Measurements from ENCODE around the gene MTHFD1L.

The MTHFD1L gene

GRCh38 chr6:150996968-150997367 lies 131.5 kb downstream of the MTHFD1L start:
- 90 to 92% methylated on average over 6 of the region's 6 CpGs for WGBS, 2 experiments
- H3K36me3 ChIP-seq (ENCODE audit: control insufficient read depth, insufficient read depth, low read length): no peaks in the 10 kb centered on the region

GRCh38 chr6:150999107-150999506 lies 133.6 kb downstream of the MTHFD1L start:
- Histone ChIP-seq H3K4me3 (ENCODE audit: insufficient read depth, low read depth, low read length) (no peak overlapping the region), H3K4me1 (ENCODE audit: control insufficient read depth, insufficient read depth, low read length) (no peaks in the 10 kb centered on the region), H3K27me3 (ENCODE audit: control insufficient read depth, insufficient read depth, low read length, poor library complexity, severe bottlenecking) (no peaks in the 10 kb centered on the region), H3K27ac (ENCODE audit: insufficient read depth, low read depth, low read length, poor library complexity, severe bottlenecking) (no peak overlapping the region), H3K36me3 (ENCODE audit: control insufficient read depth, insufficient read depth, low read length) (no peaks in the 10 kb centered on the region), H3K9me3 (ENCODE audit: control insufficient read depth, low read length) (no peaks in the 10 kb centered on the region)

More at GRCh38 chr6:150996968-150997367, 131.5 kb downstream of the MTHFD1L start:
- Histone ChIP-seq H3K4me3 (ENCODE audit: insufficient read depth, low read depth, low read length) (no peak overlapping the region), H3K4me1 (ENCODE audit: control insufficient read depth, insufficient read depth, low read length) (no peaks in the 10 kb centered on the region), H3K9me3 (ENCODE audit: control insufficient read depth, low read length) (no peaks in the 10 kb centered on the region), H3K27me3 (ENCODE audit: control insufficient read depth, insufficient read depth, low read length, poor library complexity, severe bottlenecking) (no peaks in the 10 kb centered on the region), H3K27ac (ENCODE audit: insufficient read depth, low read depth, low read length, poor library complexity, severe bottlenecking) (no peak overlapping the region)

- H3K4me1 ChIP-seq (ENCODE audit: control insufficient read depth, insufficient read depth, low read length): no peaks in the 10 kb centered on the region
- H3K27ac ChIP-seq (ENCODE audit: insufficient read depth, low read depth, low read length, poor library complexity, severe bottlenecking): no peak overlapping the region
- H3K27me3 ChIP-seq (ENCODE audit: control insufficient read depth, insufficient read depth, low read length, poor library complexity, severe bottlenecking): no peaks in the 10 kb centered on the region
- no peaks in the 10 kb centered on the region for H3K9me3 ChIP-seq (ENCODE audit: control insufficient read depth, low read length)
- no peaks in the 10 kb centered on the region for H3K36me3 ChIP-seq (ENCODE audit: control insufficient read depth, insufficient read depth, low read length)
- H3K4me3 ChIP-seq (ENCODE audit: insufficient read depth, low read depth, low read length): no peak overlapping the region
- WGBS, 2 experiments: 85 to 96% methylated on average over 4 to 5 of the region's 6 CpGs
These were observed 134.1 kb downstream of the MTHFD1L start for GRCh38 chr6:150999576-150999975.

- Histone ChIP-seq H3K9me3 (ENCODE audit: control insufficient read depth, low read length) (no peaks in the 10 kb centered on the region), H3K4me1 (ENCODE audit: control insufficient read depth, insufficient read depth, low read length) (no peaks in the 10 kb centered on the region), H3K27ac (ENCODE audit: insufficient read depth, low read depth, low read length, poor library complexity, severe bottlenecking) (no peak overlapping the region), H3K4me3 (ENCODE audit: insufficient read depth, low read depth, low read length) (no peak overlapping the region), H3K36me3 (ENCODE audit: control insufficient read depth, insufficient read depth, low read length) (no peaks in the 10 kb centered on the region), H3K27me3 (ENCODE audit: control insufficient read depth, insufficient read depth, low read length, poor library complexity, severe bottlenecking) (no peaks in the 10 kb centered on the region)
- 85 to 90% methylated on average over 5 of the region's 5 CpGs for WGBS, 2 experiments
These were observed 136.0 kb downstream of the MTHFD1L start for GRCh38 chr6:151001387-151002056.

- no peaks in the 10 kb centered on the region for H3K9me3 ChIP-seq (ENCODE audit: control insufficient read depth, low read length)
- H3K4me1 ChIP-seq (ENCODE audit: control insufficient read depth, insufficient read depth, low read length): no peaks in the 10 kb centered on the region
- H3K36me3 ChIP-seq (ENCODE audit: control insufficient read depth, insufficient read depth, low read length): no peaks in the 10 kb centered on the region
- no peak overlapping the region for H3K4me3 ChIP-seq (ENCODE audit: insufficient read depth, low read depth, low read length)
- no peak overlapping the region for H3K27ac ChIP-seq (ENCODE audit: insufficient read depth, low read depth, low read length, poor library complexity, severe bottlenecking)
- 93 to 99% methylated on average over 2 of the region's 2 CpGs for WGBS, 2 experiments
- H3K27me3 ChIP-seq (ENCODE audit: control insufficient read depth, insufficient read depth, low read length, poor library complexity, severe bottlenecking): no peaks in the 10 kb centered on the region
These were observed 136.6 kb downstream of the MTHFD1L start for GRCh38 chr6:151002057-151002450.

GRCh38 chr6:151002491-151002935 lies 137.0 kb downstream of the MTHFD1L start:
- WGBS, 2 experiments: 95 to 96% methylated on average over 17 of the region's 17 CpGs
- no peak overlapping the region for H3K27ac ChIP-seq (ENCODE audit: insufficient read depth, low read depth, low read length, poor library complexity, severe bottlenecking)
- no peaks in the 10 kb centered on the region for H3K4me1 ChIP-seq (ENCODE audit: control insufficient read depth, insufficient read depth, low read length)
- no peaks in the 10 kb centered on the region for H3K36me3 ChIP-seq (ENCODE audit: control insufficient read depth, insufficient read depth, low read length)
- H3K9me3 ChIP-seq (ENCODE audit: control insufficient read depth, low read length): no peaks in the 10 kb centered on the region
- H3K4me3 ChIP-seq (ENCODE audit: insufficient read depth, low read depth, low read length): no peak overlapping the region
- no peaks in the 10 kb centered on the region for H3K27me3 ChIP-seq (ENCODE audit: control insufficient read depth, insufficient read depth, low read length, poor library complexity, severe bottlenecking)

GRCh38 chr6:151004383-151005024 lies 139.0 kb downstream of the MTHFD1L start:
- Histone ChIP-seq H3K4me3 (ENCODE audit: insufficient read depth, low read depth, low read length) (no peak overlapping the region), H3K4me1 (ENCODE audit: control insufficient read depth, insufficient read depth, low read length) (no peaks in the 10 kb centered on the region), H3K36me3 (ENCODE audit: control insufficient read depth, insufficient read depth, low read length) (no peaks in the 10 kb centered on the region), H3K9me3 (ENCODE audit: control insufficient read depth, low read length) (no peaks in the 10 kb centered on the region), H3K27ac (ENCODE audit: insufficient read depth, low read depth, low read length, poor library complexity, severe bottlenecking) (no peak overlapping the region), H3K27me3 (ENCODE audit: control insufficient read depth, insufficient read depth, low read length, poor library complexity, severe bottlenecking) (no peaks in the 10 kb centered on the region)
- WGBS, 2 experiments: 92 to 93% methylated on average over 7 to 8 of the region's 8 CpGs

GRCh38 chr6:151005164-151005563 lies 139.7 kb downstream of the MTHFD1L start:
- WGBS, 2 experiments: 90 to 94% methylated on average over 6 of the region's 6 CpGs
- no peak overlapping the region for H3K27ac ChIP-seq (ENCODE audit: insufficient read depth, low read depth, low read length, poor library complexity, severe bottlenecking)
- H3K9me3 ChIP-seq (ENCODE audit: control insufficient read depth, low read length): no peaks in the 10 kb centered on the region
- no peaks in the 10 kb centered on the region for H3K27me3 ChIP-seq (ENCODE audit: control insufficient read depth, insufficient read depth, low read length, poor library complexity, severe bottlenecking)
- no peaks in the 10 kb centered on the region for H3K4me1 ChIP-seq (ENCODE audit: control insufficient read depth, insufficient read depth, low read length)
- H3K36me3 ChIP-seq (ENCODE audit: control insufficient read depth, insufficient read depth, low read length): no peaks in the 10 kb centered on the region
- no peak overlapping the region for H3K4me3 ChIP-seq (ENCODE audit: insufficient read depth, low read depth, low read length)

- Histone ChIP-seq H3K36me3 (ENCODE audit: control insufficient read depth, insufficient read depth, low read length) (no peaks in the 10 kb centered on the region), H3K4me3 (ENCODE audit: insufficient read depth, low read depth, low read length) (no peak overlapping the region), H3K27ac (ENCODE audit: insufficient read depth, low read depth, low read length, poor library complexity, severe bottlenecking) (no peak overlapping the region), H3K4me1 (ENCODE audit: control insufficient read depth, insufficient read depth, low read length) (no peaks in the 10 kb centered on the region), H3K27me3 (ENCODE audit: control insufficient read depth, insufficient read depth, low read length, poor library complexity, severe bottlenecking) (no peaks in the 10 kb centered on the region), H3K9me3 (ENCODE audit: control insufficient read depth, low read length) (no peaks in the 10 kb centered on the region)
- WGBS, 2 experiments: 90% methylated on average over 13 of the region's 13 CpGs
These were observed 140.6 kb downstream of the MTHFD1L start for GRCh38 chr6:151005896-151006632.

- Histone ChIP-seq H3K4me3 (ENCODE audit: insufficient read depth, low read depth, low read length) (no peak overlapping the region), H3K9me3 (ENCODE audit: control insufficient read depth, low read length) (no peaks in the 10 kb centered on the region), H3K36me3 (ENCODE audit: control insufficient read depth, insufficient read depth, low read length) (no peaks in the 10 kb centered on the region), H3K27ac (ENCODE audit: insufficient read depth, low read depth, low read length, poor library complexity, severe bottlenecking) (no peak overlapping the region), H3K4me1 (ENCODE audit: control insufficient read depth, insufficient read depth, low read length) (no peaks in the 10 kb centered on the region), H3K27me3 (ENCODE audit: control insufficient read depth, insufficient read depth, low read length, poor library complexity, severe bottlenecking) (no peaks in the 10 kb centered on the region)
- 41 to 65% methylated on average over 3 of the region's 3 CpGs for WGBS, 2 experiments
These were observed 141.6 kb downstream of the MTHFD1L start for GRCh38 chr6:151007076-151007475.

Data from ectodermal cell (in vitro differentiated cells).